H1 (cell line): ENCODE results near the gene ANKRD24.

Source experiments
- BRCA1 ChIP-seq: IDR thresholded peaks from 2 replicates; pipeline ENCODE4 v1.6.1; 2012; ENCODE audit warnings: low read depth, low read length, improper control_type of control experiment
- CEBPB ChIP-seq: IDR thresholded peaks from 2 replicates; pipeline ENCODE4 v1.6.1; 2012; ENCODE audit warnings: low read depth, low read length
- POLR2A ChIP-seq, 2 experiments: IDR thresholded peaks; 1 replicate in 1 of 2; 2 replicates in 1 of 2; pipeline ENCODE4 v1.6.1; 2011; ENCODE audit warnings: low read depth in 2 of 2, low read length in 2 of 2, mild to moderate bottlenecking in 2 of 2; ENCODE audit errors: control extremely low read depth in 1 of 2
- SIN3A ChIP-seq, 2 experiments: IDR thresholded peaks in 1 of 2; conservative IDR thresholded peaks in 1 of 2; 2 replicates each; pipeline ENCODE4 v1.6.1; 2011 to 2012; ENCODE audit warnings: low read length in 2 of 2, improper control_type of control experiment in 1 of 2, low read depth in 1 of 2, mild to moderate bottlenecking in 1 of 2
- TF ChIP-seq, protein P1 (sequence below), 3 experiments: IDR thresholded peaks; 1 replicate in 2 of 3; 2 replicates in 1 of 3; pipeline versions ENCODE4 v1.5.1 to v1.6.1; 2011; ENCODE audit warnings: low read length in 3 of 3, mild to moderate bottlenecking in 3 of 3, inconsistent platforms in 2 of 3, low read depth in 1 of 3, moderate library complexity in 1 of 3; ENCODE audit not compliant: insufficient read depth in 1 of 3; ENCODE audit errors: control extremely low read depth in 1 of 3

DNA sequence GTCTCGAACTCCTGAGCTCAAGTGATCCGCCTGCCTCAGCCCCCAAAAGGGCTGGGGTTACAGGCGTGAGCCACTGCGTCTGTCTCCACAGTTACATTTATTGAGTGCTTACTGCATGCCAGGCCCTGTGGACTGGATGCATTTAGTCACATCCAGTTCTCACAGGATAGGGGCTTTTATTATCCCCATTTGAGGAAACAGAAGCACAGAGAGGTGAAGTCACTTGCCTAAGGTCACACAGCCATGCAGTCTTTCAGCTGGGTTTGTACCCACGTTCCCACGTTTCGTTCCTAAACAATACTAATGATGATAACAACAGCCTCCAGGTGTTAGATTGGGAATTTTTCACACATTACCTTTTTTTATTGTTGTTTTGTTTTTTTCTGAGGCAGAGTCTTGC lies 37.7 kb downstream of the ANKRD24 start:
- TF ChIP-seq BRCA1 (no peak), POLR2A (IDR thresholded peaks at IDR 0.05; ENCODE audit: control extremely low read depth in 1 of 2, low read depth in 2 of 2, low read length in 2 of 2) (no peak), SIN3A (conservative IDR thresholded peaks at IDR 0.05 in 1 of 2, IDR thresholded peaks at IDR 0.05 in 1 of 2; ENCODE audit: low read depth in 1 of 2, low read length in 2 of 2) (no peak), CEBPB (no peak)
- TF ChIP-seq, protein P1, sequence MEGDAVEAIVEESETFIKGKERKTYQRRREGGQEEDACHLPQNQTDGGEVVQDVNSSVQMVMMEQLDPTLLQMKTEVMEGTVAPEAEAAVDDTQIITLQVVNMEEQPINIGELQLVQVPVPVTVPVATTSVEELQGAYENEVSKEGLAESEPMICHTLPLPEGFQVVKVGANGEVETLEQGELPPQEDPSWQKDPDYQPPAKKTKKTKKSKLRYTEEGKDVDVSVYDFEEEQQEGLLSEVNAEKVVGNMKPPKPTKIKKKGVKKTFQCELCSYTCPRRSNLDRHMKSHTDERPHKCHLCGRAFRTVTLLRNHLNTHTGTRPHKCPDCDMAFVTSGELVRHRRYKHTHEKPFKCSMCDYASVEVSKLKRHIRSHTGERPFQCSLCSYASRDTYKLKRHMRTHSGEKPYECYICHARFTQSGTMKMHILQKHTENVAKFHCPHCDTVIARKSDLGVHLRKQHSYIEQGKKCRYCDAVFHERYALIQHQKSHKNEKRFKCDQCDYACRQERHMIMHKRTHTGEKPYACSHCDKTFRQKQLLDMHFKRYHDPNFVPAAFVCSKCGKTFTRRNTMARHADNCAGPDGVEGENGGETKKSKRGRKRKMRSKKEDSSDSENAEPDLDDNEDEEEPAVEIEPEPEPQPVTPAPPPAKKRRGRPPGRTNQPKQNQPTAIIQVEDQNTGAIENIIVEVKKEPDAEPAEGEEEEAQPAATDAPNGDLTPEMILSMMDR (IDR thresholded peaks at IDR 0.05; ENCODE audit: control extremely low read depth in 1 of 3, insufficient read depth in 1 of 3, low read depth in 1 of 3, low read length in 3 of 3) = no peak
